MM.1S (cell line): ENCODE measurements around the gene C14orf93.
"Not testable (repeated sequence)": the region's sequence is repeated elsewhere in the genome, so short reads cannot be mapped to it uniquely, and the experiment has no call there.

Source experiments
- DNase-seq: peaks from one replicate; pipeline ENCODE4 v3.0.0-alpha.2; 2015
- H2AFZ ChIP-seq: fragments of 300-600 bp; sonication (generic); 2 replicates; pipeline ENCODE4 v1.6.0; 2016; ENCODE audit warnings: antibody characterized with exemption, low read length
- H3F3A ChIP-seq: fragments of 300-600 bp; sonication (generic); 2 replicates; pipeline ENCODE4 v1.6.1; 2016; ENCODE audit warnings: mild to moderate bottlenecking, antibody characterized with exemption, low read length, moderate library complexity, mixed read lengths; ENCODE audit not compliant: insufficient read depth
- H3K27ac ChIP-seq: fragments of 300-600 bp; sonication (generic); 2 replicates; pipeline ENCODE4 v1.5.1; 2016; ENCODE audit warnings: mild to moderate bottlenecking, low read length
- H3K27me3 ChIP-seq: fragments of 300-600 bp; sonication (generic); replicated peaks from 2 replicates; pipeline ENCODE4 v1.6.0; 2016; ENCODE audit warnings: low read length; ENCODE audit not compliant: insufficient read depth
- H3K36me3 ChIP-seq: fragments of 300-600 bp; sonication (generic); replicated peaks from 2 replicates; pipeline ENCODE4 v1.6.1; 2016; ENCODE audit warnings: mild to moderate bottlenecking, low read length, mixed read lengths; ENCODE audit not compliant: insufficient read depth
- H3K4me1 ChIP-seq: fragments of 300-600 bp; sonication (generic); 2 replicates; pipeline ENCODE4 v1.6.1; 2016; ENCODE audit warnings: low read length, mixed read lengths
- H3K4me2 ChIP-seq: fragments of 300-600 bp; sonication (generic); 2 replicates; pipeline ENCODE4 v1.6.0; 2016; ENCODE audit warnings: low read depth, low read length
- H3K4me3 ChIP-seq: fragments of 300-600 bp; sonication (generic); 2 replicates; pipeline ENCODE4 v1.5.1; 2016; ENCODE audit warnings: low read length, mixed read lengths
- H3K79me2 ChIP-seq: fragments of 300-600 bp; sonication (generic); 2 replicates; pipeline ENCODE4 v1.6.1; 2016; ENCODE audit warnings: mixed run types, low read length, mixed read lengths
- H3K9ac ChIP-seq: fragments of 300-600 bp; sonication (generic); 2 replicates; pipeline ENCODE4 v1.6.1; 2016; ENCODE audit warnings: low read length, mixed read lengths
- H3K9me2 ChIP-seq: fragments of 300-600 bp; sonication (generic); replicated peaks from 2 replicates; pipeline ENCODE4 v1.6.1; 2016; ENCODE audit warnings: mild to moderate bottlenecking, low read length, mixed read lengths; ENCODE audit not compliant: insufficient read depth
- H3K9me3 ChIP-seq: fragments of 300-600 bp; sonication (generic); replicated peaks from 2 replicates; pipeline ENCODE4 v1.6.1; 2016; ENCODE audit warnings: mild to moderate bottlenecking, low read length, mixed read lengths; ENCODE audit not compliant: insufficient read depth
- H4K20me1 ChIP-seq: fragments of 300-600 bp; sonication (generic); 2 replicates; pipeline ENCODE4 v1.6.1; 2016; ENCODE audit warnings: mild to moderate bottlenecking, low read length, moderate library complexity, mixed read lengths; ENCODE audit not compliant: insufficient read depth
- CTCF ChIP-seq: fragments of 300-600 bp; sonication (generic); IDR thresholded peaks from 2 replicates; pipeline ENCODE4 v1.5.1; 2016; ENCODE audit warnings: antibody characterized with exemption, low read length, mixed read lengths
- EZH2 ChIP-seq: fragments of 300-600 bp; sonication (generic); optimal IDR thresholded peaks from 2 replicates; pipeline ENCODE3; 2017; ENCODE audit warnings: low read depth, mild to moderate bottlenecking, antibody characterized with exemption, low read length, mixed read lengths
- EZH2phosphoT487 ChIP-seq: fragments of 300-600 bp; sonication (generic); IDR thresholded peaks from 2 replicates; pipeline ENCODE4 v1.6.1; 2018; ENCODE audit warnings: antibody characterized with exemption, low read length

The C14orf93 gene

GRCh38 chr14:23018107-23018506 is 8.2 kb upstream of the C14orf93 start:
- Histone ChIP-seq H3K9ac (no peak overlapping the region), H3K4me2 (no peak overlapping the region), H4K20me1 (no peaks in the 10 kb centered on the region), H3K9me2 (no peaks in the 10 kb centered on the region), H3K4me3 (no peak overlapping the region), H3K79me2 (no peaks in the 10 kb centered on the region), H3F3A (no peaks in the 10 kb centered on the region), H2AFZ (no peak overlapping the region), H3K4me1 (no peaks in the 10 kb centered on the region), H3K36me3 (no peaks in the 10 kb centered on the region), H3K27me3 (no peaks in the 10 kb centered on the region), H3K9me3 (no peaks in the 10 kb centered on the region), H3K27ac (no peak overlapping the region)
- TF ChIP-seq CTCF (no peak), EZH2phosphoT487 (no peak), EZH2 (no peak)
- no peak for DNase-seq

GRCh38 chr14:23017091-23017490 is 7.1 kb upstream of the C14orf93 start:
- Histone ChIP-seq H3K9ac (no peak overlapping the region), H3K27ac (no peak overlapping the region), H3K9me3 (no peaks in the 10 kb centered on the region), H3K27me3 (no peaks in the 10 kb centered on the region), H3K4me3 (no peak overlapping the region), H3F3A (no peaks in the 10 kb centered on the region), H4K20me1 (no peaks in the 10 kb centered on the region), H3K79me2 (no peaks in the 10 kb centered on the region), H3K36me3 (no peaks in the 10 kb centered on the region), H2AFZ (no peak overlapping the region), H3K9me2 (no peaks in the 10 kb centered on the region), H3K4me2 (no peak overlapping the region), H3K4me1 (no peaks in the 10 kb centered on the region)
- no peak for TF ChIP-seq EZH2
- no peak for TF ChIP-seq CTCF
- TF ChIP-seq EZH2phosphoT487: no peak
- no peak for DNase-seq

- no peak overlapping the region for H3K4me2 ChIP-seq
- no peaks in the 10 kb centered on the region for H3K9me3 ChIP-seq
- no peak overlapping the region for H3K9ac ChIP-seq
- TF ChIP-seq EZH2 (no peak), CTCF (no peak), EZH2phosphoT487 (no peak)
- H3K27ac ChIP-seq: no peak overlapping the region
- H3K36me3 ChIP-seq: no peaks in the 10 kb centered on the region
- no peaks in the 10 kb centered on the region for H3F3A ChIP-seq
- no peaks in the 10 kb centered on the region for H3K4me1 ChIP-seq
- H4K20me1 ChIP-seq: no peaks in the 10 kb centered on the region
- H3K27me3 ChIP-seq: no peaks in the 10 kb centered on the region
- H3K4me3 ChIP-seq: no peak overlapping the region
- DNase-seq: no peak
- no peaks in the 10 kb centered on the region for H3K79me2 ChIP-seq
- no peaks in the 10 kb centered on the region for H3K9me2 ChIP-seq
- no peak overlapping the region for H2AFZ ChIP-seq
Measured at GRCh38 chr14:23015618-23016017, 5.7 kb upstream of the C14orf93 start.

- H3K4me3 ChIP-seq, H2AFZ ChIP-seq, H3K4me1 ChIP-seq, H3F3A ChIP-seq, H3K36me3 ChIP-seq, DNase-seq, H3K4me2 ChIP-seq, H3K9ac ChIP-seq, H4K20me1 ChIP-seq, H3K9me3 ChIP-seq, H3K27me3 ChIP-seq, H3K79me2 ChIP-seq, H3K27ac ChIP-seq, H3K9me2 ChIP-seq: not testable (repeated sequence)
Measured at GRCh38 chr14:23013749-23014054, 3.8 kb upstream of the C14orf93 start.
